Ishikawa (cell line): ENCODE measurements around the gene MUC20.

ENCODE experiments used
- CEBPB ChIP-seq: IDR thresholded peaks from 2 replicates; pipeline ENCODE4 v1.6.1; 2012
- CREB1 ChIP-seq: IDR thresholded peaks from 2 replicates; pipeline ENCODE4 v1.6.1; 2012; ENCODE audit warnings: low read depth
- EP300 ChIP-seq: IDR thresholded peaks from 2 replicates; pipeline ENCODE4 v1.6.1; 2012; ENCODE audit warnings: borderline replicate concordance
- MAX ChIP-seq: IDR thresholded peaks from 2 replicates; pipeline ENCODE4 v1.6.1; 2012
- RAD21 ChIP-seq: IDR thresholded peaks from 2 replicates; pipeline ENCODE4 v1.6.1; 2012; ENCODE audit warnings: low read depth
- REST ChIP-seq: IDR thresholded peaks from 2 replicates; pipeline ENCODE4 v1.6.1; 2012; ENCODE audit warnings: low read depth, mild to moderate bottlenecking
- TCF12 ChIP-seq: IDR thresholded peaks from 2 replicates; pipeline ENCODE4 v1.6.1; 2012; ENCODE audit warnings: low read depth
- YY1 ChIP-seq: IDR thresholded peaks from 2 replicates; pipeline ENCODE4 v1.6.1; 2012; ENCODE audit warnings: low read depth
- ZBTB7A ChIP-seq: IDR thresholded peaks from 2 replicates; pipeline ENCODE4 v1.6.1; 2012; ENCODE audit warnings: low read depth

GRCh38 chr3:195699860-195700259, 20.9 kb upstream of the MUC20 start:
- TF ChIP-seq CREB1 (no peak), MAX (no peak), CEBPB (no peak), RAD21 (no peak), ZBTB7A (no peak), TCF12 (no peak), REST (no peak), EP300 (no peak), YY1 (no peak)
